HG03064 (cell line): Measurements from ENCODE around the gene DST.
A peak's percentile ranks its signal among the peaks of the same experiment; 100 is the strongest.
"Not testable (repeated sequence)": the region's sequence is repeated elsewhere in the genome, so short reads cannot be mapped to it uniquely, and the experiment has no call there.

ENCODE experiments used
- ATAC-seq: cut with Tn5 transposase; IDR thresholded peaks from one replicate; pipeline ENCODE4 v1.9.1; 2021; ENCODE audit warnings: low read depth; ENCODE audit not compliant: unreplicated experiment

Gene DST

GRCh38 chr6:56664029-56664428, 21.3 kb upstream of the DST start:
- ATAC-seq = no peak

GRCh38 chr6:56663344-56663743, 20.7 kb upstream of the DST start:
- no peak for ATAC-seq

DNA sequence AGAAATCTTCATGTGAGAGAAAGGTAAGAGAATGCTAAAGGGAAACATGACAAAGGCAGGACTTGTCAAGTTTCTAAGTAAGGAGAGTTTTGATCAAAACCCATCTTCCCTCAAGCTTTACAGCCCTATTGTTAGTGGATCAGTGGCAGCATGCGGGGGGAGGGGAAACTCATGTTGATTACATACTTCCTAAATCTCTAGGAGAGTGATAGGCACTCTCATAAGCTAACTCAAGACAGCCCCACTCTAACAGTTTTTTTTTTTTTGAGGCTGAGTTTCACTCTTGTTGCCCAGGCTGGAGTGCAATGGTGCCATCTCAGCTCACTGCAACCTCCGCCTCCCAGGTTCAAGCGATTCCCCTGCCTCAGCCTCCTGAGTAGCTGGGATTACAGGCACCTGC, 18.6 kb upstream of the DST start:
- ATAC-seq = not testable (repeated sequence)

GRCh38 chr6:56660381-56660730, 17.7 kb upstream of the DST start:
- ATAC-seq = no peak

DNA sequence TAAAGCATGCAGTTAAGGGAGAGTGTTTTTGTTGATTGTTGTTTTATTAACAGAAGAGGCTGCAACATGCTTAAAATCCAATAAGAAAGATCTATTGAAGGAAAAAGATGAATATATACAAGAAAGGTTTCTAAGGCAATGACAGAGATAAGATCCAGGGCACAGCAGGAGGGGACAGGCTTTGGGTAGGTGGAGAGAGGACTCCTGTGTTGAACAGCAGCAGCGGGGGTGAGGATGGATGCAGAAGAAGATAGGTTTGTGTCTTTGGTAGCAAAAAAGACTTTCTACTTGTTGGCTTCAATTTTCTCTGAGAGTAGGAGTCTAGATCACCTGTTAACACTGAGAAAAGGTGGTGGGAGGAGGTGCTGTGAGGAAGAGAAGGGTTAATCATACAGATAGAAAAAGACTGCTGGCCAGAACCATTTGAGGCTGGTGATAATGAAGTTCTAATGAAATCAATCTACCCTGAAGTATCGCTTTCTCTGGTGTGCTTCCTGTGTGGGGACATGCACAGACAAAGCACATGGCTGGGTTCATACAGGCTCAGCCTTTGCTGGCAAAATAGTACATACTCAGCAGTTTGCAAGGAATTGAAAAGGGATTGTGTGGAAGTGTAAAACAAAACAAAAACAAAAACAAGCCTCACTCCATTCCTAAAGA, 17.2 kb upstream of the DST start:
- peak; percentile 85 for ATAC-seq

- ATAC-seq = no peak
Observed at GRCh38 chr6:56658326-56658725, 15.6 kb upstream of the DST start.

DNA sequence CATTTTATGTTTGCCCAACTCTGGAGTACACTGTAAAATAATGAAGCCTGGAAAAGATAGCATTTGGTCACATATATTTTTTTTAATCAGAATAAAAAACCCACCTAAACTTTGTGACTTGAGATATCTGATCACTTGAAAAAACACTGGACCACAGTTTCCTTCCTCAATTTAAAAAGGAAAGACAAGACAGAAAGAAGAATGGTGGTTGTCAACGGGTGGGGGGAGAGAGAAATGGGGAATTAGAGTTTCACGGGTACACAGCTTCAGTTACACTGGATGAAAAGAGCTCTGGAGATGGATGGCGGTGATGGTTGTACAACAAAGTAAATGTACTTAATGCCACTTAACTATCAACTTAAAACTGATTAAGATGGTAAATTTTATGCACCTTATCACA, 14.7 kb upstream of the DST start:
- ATAC-seq = no peak

GRCh38 chr6:56656466-56656865, 13.8 kb upstream of the DST start:
- no peak for ATAC-seq

DNA sequence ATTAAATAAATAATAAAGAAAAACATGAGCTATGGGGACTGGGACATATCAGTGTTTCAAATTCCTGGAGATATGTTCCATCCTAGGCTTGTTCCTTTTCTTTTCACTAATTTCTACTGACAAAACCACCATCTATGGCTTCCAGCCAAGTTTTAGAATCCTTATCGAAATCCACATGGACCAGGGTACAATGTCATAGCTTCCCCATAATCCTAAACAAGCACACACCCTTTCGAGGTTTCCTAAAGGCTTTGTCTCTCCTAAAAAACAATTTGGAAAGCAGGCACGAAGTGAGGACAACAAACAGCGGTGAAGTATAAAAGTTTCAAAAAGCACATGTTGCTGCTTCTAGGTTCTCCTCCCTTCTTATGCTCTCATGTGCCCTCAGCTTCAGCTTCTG, 13.3 kb upstream of the DST start:
- ATAC-seq = no peak

DNA sequence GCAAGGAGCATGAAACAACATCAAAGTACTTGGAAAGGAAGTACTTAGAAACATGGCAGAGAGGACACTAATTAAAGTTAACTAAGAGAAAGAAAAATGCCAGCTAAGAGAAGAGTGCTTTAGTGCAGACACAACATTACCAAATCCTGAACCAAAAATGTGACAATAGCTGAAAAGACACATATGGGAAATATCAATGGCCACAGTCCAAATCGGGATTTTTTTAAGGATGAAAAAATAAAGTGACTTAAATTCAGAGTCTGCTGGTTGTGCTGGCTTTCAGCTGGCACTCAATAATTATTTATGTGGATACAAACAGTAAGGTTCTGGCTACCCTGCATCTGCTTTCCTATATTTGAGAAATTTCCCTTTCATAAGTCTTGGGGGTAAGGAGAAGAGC, 12.6 kb upstream of the DST start:
- ATAC-seq = no peak

- ATAC-seq = no peak
Observed at GRCh38 chr6:56652994-56653393, 10.3 kb upstream of the DST start.

DNA sequence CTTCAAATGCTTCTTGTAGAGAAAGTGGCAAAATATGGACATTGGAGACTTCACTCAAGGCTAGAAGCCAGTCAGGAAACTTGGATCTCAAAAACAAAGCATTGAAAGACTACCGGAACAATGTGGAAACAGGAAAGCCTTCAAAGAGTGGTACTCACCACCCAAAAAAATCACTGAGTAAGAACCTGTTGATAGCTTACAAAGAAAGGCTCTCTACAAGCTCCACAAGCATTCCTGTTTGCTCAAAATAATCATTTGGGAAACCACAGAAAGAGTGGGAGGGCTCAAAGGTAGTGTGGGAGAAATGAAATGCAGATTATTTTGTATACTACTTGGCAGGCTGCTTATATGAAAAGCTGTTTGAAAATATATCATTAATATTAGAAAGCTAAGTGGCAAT, 9.5 kb upstream of the DST start:
- ATAC-seq = no peak

- no peak for ATAC-seq
Observed at GRCh38 chr6:56650191-56650590, 7.5 kb upstream of the DST start.

- no peak for ATAC-seq
Observed at GRCh38 chr6:56649782-56650181, 7.1 kb upstream of the DST start.

DNA sequence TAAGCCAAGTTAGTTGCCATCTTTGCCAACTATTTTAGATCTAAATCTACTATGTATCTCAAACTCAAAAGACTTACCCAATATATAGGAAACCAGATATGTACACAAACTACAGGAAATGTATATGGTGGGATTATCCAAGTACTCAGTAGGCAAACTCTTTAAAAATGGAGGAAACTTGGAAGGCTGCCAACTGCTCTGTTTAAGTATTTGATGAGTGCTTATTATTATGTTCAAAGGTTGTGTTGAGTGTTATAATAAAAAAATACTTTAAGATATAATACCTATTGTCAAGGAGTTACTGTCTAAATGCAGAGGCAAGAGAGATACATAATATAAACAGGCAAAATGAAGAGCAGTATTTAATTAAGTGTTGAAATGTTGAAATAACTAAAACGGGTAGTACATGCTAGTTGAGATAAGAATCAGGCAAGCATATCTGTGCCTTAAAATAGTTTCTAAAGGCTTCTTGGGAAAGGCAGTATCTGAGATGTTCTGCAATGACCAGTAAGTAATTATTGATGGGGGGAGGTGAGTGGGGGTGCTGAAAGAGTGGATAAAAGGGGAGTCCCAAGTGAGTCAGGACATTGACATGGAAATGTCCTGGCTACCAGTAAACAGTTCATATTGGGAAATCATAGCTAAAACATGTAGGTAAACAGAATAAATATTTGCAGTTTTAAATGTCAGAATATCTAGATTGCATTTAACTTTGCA, 6.5 kb upstream of the DST start:
- ATAC-seq = no peak

- no peak for ATAC-seq
Observed at GRCh38 chr6:56647172-56647762, 4.6 kb upstream of the DST start.

GRCh38 chr6:56644366-56644765, 1.7 kb upstream of the DST start:
- no peak for ATAC-seq

DNA sequence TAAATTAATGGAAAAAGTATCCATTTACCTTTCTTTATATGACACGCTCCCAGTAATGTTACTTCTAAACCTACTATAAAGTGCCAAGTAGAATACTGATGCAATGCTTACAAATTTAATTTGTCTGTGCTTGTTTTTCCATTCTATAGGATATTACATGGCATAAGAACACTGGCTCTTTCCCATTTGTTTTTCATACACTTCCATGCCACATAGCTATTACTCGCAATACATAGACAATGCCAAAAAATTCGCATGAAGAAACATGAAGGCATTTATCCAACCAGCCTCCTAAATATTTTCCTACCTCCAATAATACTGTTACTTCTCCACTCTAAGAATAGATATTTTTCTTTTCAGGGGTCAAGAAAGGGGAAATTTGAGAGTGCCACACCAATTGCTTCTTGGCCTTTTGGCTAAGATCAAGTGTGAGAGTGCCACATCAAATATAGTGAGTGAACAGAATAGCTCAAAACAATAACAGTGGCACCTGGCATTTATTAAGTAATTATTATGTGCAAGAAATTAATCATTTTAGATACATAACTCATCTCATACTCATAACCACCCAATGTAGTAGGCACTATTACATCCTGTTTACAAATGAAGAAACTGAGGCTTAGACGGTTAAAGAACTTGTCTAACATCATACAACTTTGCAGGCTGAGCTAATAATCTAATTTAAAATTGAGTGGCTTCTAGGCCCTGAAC, 845 bp upstream of the DST start:
- no peak for ATAC-seq

GRCh38 chr6:56640374-56640773, 2.3 kb downstream of the DST start:
- ATAC-seq = no peak

- ATAC-seq = no peak
Observed at GRCh38 chr6:56638760-56639159, 3.9 kb downstream of the DST start.

DNA sequence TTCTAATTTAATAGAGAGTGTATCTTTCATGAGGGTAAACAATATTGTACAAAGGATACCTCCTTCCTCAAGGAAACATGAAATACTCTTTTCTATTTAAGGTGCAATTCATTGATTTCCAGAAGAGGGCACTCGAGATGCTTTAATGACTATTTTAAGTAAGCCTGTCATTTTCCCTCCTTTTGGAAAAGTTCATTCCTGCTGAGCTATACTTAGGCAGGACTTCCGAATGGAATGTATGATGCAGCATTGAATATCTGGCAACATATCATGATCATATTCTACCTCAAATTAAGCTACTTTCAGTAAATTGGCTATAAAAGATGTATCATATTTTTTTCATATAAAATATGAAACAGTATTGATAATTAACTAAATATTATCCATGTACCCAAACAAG, 5.0 kb downstream of the DST start:
- no peak for ATAC-seq

- no peak for ATAC-seq
Observed at GRCh38 chr6:56628105-56628504, 14.6 kb downstream of the DST start.
